Measurements from ENCODE around the gene ELFN1. TPM values are rescaled to one million over a fixed set of nuclear protein-coding genes. Genes with fewer than 3 reads are reported as not detected.

ELFN1 gene
- polyA plus RNA-seq, 1 of the 3 experiments (the other 2 are of a cell fraction) = 0.05 TPM

- Histone ChIP-seq H3F3A (replicated peaks; ENCODE audit: insufficient read depth) (no peaks in the 10 kb centered on the region), H3K79me2 (ENCODE audit: insufficient read depth) (no peaks in the 10 kb centered on the region), H3K27me3 (ENCODE audit: insufficient read depth) (peaks cover 29% of the 10 kb centered on the region), H3K9me3 (no peaks in the 10 kb centered on the region), H3K36me3 (replicated peaks in 1 of 2; ENCODE audit: control insufficient read depth in 1 of 2, insufficient read depth in 2 of 2, low read length in 1 of 2) (no peaks in the 10 kb centered on the region), H4K20me1 (ENCODE audit: insufficient read depth) (no peaks in the 10 kb centered on the region), H3K9ac (no peak overlapping the region), H3K9me2 (no peaks in the 10 kb centered on the region), H3K4me1 (ENCODE audit: control insufficient read depth in 1 of 2, insufficient read depth in 2 of 2, low read depth in 1 of 2, low read length in 1 of 2) (peaks cover 0 to 79% of the 10 kb centered on the region in 2 experiments; a peak in 1 of 4 replicates), H2AFZ (ENCODE audit: low read depth) (no peak overlapping the region), H3K27ac (ENCODE audit: low read depth in 2 of 2, low read length in 1 of 2) (peak overlapping the region in 1 of 2 experiments; percentile 97; a peak in 1 of 4 replicates), H3K4me3 (ENCODE audit: low read depth in 2 of 2, low read length in 1 of 2) (no peak overlapping the region), H3K4me2 (no peak overlapping the region)
- CTCF ChIA-PET = interaction anchor here (1.1 to 2.7 kb wide), 4 partner anchors 18 to 172 kb away, joined by 3 to 13 read pairs (median 6); no protein-coding TSS in a partner anchor
- 65% methylated on average over 8 of the region's 8 CpGs for WGBS (ENCODE audit: low lambda C conversion rate)
- no peak for DNase-seq
- POLR2A ChIA-PET = no interaction called here
- TF ChIP-seq USF1 (IDR thresholded peaks at IDR 0.05; ENCODE audit: borderline replicate concordance, low read depth) (no peak), ZBTB33 (IDR thresholded peaks at IDR 0.05; ENCODE audit: borderline replicate concordance, low read depth) (no peak), CHD2 (IDR thresholded peaks at IDR 0.05; ENCODE audit: low read length, partially characterized antibody) (no peak), ELF1 (IDR thresholded peaks at IDR 0.05) (no peak), GATA2 (CRISPR knock-in tag; IDR thresholded peaks at IDR 0.05) (no peak), EZH2phosphoT487 (IDR thresholded peaks at IDR 0.05; ENCODE audit: borderline replicate concordance, low read depth) (no peak), FOXJ3 (CRISPR knock-in tag; IDR thresholded peaks at IDR 0.05) (no peak), TEAD4 (IDR thresholded peaks at IDR 0.05; ENCODE audit: borderline replicate concordance, insufficient read depth) (no peak), GABPA (IDR thresholded peaks at IDR 0.05; ENCODE audit: low read depth) (no peak), CTCF (IDR thresholded peaks at IDR 0.05) (no peak), RCOR1 (IDR thresholded peaks at IDR 0.05; ENCODE audit: low read length) (no peak), NFIC (IDR thresholded peaks at IDR 0.05; ENCODE audit: borderline replicate concordance) (no peak), MAX (IDR thresholded peaks at IDR 0.05; ENCODE audit: low read depth) (no peak), NRF1 (IDR thresholded peaks at IDR 0.05; ENCODE audit: low read depth, low read length) (no peak)
These were observed 23.7 kb upstream of the ELFN1 start for GRCh38 chr7:1646391-1646790.
